ENCODE results near the gene RFC1.
"Not testable (repeated sequence)": the region's sequence is repeated elsewhere in the genome, so short reads cannot be mapped to it uniquely, and the experiment has no call there.

Gene RFC1

DNA sequence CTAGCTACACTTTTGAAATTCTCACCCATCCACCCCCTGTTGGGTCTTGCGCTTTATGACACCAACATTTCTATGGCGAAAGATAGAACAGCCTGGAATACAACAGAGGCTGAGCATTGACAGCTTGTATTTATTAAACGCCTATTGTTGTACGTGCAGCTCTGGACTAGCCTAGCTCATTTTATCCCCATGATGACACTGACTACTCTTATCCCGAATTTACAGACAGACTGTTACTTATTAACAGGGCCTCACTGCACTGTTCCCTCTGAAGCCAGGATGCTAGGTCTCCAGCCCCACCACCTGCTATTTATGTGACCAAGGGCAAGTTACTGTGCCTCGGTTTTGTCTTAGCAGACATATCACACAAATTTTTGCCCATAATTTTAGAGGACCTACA lies 1.0 kb upstream of the RFC1 start:
- ChIA-PET POLR2A (no interaction called here), CTCF (interaction anchor here (1.0 to 1.8 kb wide), 3 partner anchors 10 to 232 kb away, joined by 3 to 6 read pairs (median 3); no protein-coding TSS in a partner anchor)
- DNase-seq (ENCODE audit: extremely low spot score), result no peak
- TF ChIP-seq, protein P1, sequence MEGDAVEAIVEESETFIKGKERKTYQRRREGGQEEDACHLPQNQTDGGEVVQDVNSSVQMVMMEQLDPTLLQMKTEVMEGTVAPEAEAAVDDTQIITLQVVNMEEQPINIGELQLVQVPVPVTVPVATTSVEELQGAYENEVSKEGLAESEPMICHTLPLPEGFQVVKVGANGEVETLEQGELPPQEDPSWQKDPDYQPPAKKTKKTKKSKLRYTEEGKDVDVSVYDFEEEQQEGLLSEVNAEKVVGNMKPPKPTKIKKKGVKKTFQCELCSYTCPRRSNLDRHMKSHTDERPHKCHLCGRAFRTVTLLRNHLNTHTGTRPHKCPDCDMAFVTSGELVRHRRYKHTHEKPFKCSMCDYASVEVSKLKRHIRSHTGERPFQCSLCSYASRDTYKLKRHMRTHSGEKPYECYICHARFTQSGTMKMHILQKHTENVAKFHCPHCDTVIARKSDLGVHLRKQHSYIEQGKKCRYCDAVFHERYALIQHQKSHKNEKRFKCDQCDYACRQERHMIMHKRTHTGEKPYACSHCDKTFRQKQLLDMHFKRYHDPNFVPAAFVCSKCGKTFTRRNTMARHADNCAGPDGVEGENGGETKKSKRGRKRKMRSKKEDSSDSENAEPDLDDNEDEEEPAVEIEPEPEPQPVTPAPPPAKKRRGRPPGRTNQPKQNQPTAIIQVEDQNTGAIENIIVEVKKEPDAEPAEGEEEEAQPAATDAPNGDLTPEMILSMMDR (IDR thresholded peaks at IDR 0.05; ENCODE audit: control extremely low read depth, extremely low read depth, low read depth, missing control alignments), result no peak

DNA sequence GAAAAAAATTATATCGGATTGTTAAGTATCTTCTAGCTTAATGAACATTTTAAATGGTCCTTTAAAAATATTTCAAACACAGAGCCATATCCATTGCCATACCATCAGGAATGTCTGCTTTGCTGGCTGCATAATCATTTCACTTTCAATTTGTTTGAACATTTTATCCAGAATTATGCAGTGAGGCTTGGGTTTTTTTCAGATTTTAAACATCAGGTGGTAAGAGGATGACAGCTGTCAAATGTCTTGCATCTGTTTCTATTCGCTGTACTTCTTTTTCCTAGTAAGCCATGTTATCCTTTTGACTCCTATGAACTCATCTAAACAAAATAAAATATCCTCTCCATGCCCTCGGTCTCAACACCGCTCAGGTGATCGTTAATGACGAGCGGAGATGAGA lies 802 bp downstream of the RFC1 start:
- ChIA-PET CTCF (interaction anchor here (1.1 kb wide), 2 partner anchors 26 to 104 kb away, joined by 3 to 4 read pairs; no protein-coding TSS in a partner anchor), POLR2A (no interaction called here)
- no peak for DNase-seq (ENCODE audit: extremely low spot score)
- TF ChIP-seq, protein P1 (IDR thresholded peaks at IDR 0.05; ENCODE audit: control extremely low read depth, extremely low read depth, low read depth, missing control alignments), result no peak

DNA sequence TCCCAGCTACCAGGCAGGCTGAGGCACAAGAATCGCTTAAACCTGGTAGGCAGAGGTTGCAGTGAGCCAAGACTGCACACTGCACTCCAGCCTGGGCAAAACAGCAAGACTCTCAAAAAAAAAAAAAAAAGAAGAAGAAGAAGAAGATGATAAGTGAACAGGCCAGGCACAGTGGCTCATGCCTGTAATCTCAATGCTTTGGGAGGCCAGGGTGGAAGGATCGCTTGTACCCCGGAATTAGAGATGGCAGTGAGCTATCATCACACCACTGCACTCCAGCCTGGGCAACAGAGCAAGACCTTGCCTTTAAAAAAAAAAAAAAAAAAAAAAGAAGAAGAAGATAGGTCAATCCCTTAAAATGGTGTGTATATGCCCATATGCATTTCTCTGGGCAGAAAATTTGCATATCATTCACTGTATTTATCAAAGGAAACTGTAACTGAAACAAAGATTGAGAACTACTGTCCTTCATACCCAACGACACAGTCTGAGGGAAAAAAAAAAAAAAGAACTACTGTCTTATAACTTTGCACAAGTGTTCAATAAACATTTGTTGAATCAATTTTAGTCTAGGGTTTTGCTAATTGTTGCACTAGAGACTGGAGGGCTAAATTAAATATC lies 2.3 kb downstream of the RFC1 start:
- TF ChIP-seq, protein P1 (IDR thresholded peaks at IDR 0.05; ENCODE audit: control extremely low read depth, extremely low read depth, low read depth, missing control alignments), result no peak
- POLR2A ChIA-PET, result no interaction called here
- DNase-seq (ENCODE audit: extremely low spot score), result no peak
- CTCF ChIA-PET, result interaction anchor here (1.1 kb wide), 1 partner anchor 105 kb away, joined by 4 read pairs; no protein-coding TSS in a partner anchor

DNA sequence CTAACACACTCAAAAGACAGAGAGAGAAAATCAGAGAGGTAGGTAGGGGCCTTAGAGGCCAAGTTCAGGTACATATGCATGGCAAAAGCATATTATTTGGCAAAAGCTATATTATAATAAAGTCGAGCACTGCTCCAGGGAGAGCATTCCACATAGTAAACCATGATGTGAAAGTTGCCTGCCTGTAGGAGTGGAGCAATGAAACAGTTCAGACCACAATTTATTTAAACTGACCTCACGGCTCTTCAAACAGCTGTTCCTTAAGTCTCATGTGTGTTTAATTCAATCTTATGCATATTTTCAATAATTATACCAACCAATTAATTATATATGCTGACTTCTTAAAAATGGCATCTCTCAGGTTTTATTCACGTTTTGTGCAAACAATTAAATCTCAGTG lies 3.3 kb downstream of the RFC1 start:
- DNase-seq (ENCODE audit: extremely low spot score), result no peak
- ChIA-PET POLR2A (no interaction called here), CTCF (no interaction called here)

DNA sequence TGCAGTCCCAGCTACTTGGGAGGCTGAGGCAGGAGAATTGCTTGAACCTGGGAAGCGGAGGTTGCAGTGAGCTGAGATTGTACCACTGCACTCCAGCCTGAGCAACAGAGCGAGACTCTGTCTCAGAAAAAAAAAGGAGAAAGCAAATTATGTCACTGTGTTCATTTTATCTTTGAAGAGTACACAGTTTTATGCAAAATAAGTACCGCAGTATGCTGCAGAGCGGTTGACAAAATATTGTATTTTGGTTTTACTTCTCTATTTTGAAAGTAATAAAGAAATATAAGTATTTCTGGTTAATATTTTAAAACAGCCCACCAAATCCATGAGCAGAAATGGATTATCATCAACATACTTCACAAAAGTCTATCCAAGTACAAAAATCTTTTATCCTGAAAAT lies 5.6 kb downstream of the RFC1 start:
- DNase-seq (ENCODE audit: extremely low spot score), result peak; percentile 38
- POLR2A ChIA-PET, CTCF ChIA-PET: not testable (repeated sequence)

More for the DNA sequence above, 3.3 kb downstream of the RFC1 start:
- TF ChIP-seq, protein P1 (IDR thresholded peaks at IDR 0.05; ENCODE audit: control extremely low read depth, extremely low read depth, low read depth, missing control alignments), result no peak

DNA sequence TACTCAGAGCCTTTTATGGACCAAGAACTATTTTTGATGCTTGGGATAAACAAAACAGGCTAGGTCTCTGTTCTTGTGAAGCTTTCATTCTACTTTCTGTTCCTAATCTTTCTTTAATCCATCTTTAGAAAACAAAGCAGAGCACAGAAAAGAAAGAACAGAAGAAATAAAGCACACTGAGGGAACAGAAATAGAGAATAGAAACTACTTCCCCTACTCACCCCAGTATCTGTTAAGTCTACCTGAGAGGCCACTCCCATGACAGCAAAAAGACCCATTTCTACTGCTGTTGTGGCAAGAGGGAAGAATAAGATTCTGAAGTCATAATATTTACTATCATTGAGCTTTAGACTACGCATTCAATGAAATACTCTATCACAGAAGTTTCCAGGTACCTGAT lies 9.2 kb downstream of the RFC1 start:
- peak; percentile 66 for DNase-seq (ENCODE audit: extremely low spot score)
- ChIA-PET CTCF (interaction anchor here (1.0 to 3.4 kb wide), 3 partner anchors 10 to 57 kb away, joined by 4 to 10 read pairs (median 6); no protein-coding TSS in a partner anchor), POLR2A (interaction anchor here (1.0 kb wide), 1 partner anchor 9 kb away, joined by 4 read pairs; the partner anchor contains the start of gene RFC1)
- TF ChIP-seq, protein P1 (IDR thresholded peaks at IDR 0.05; ENCODE audit: control extremely low read depth, extremely low read depth, low read depth, missing control alignments), result no peak

DNA sequence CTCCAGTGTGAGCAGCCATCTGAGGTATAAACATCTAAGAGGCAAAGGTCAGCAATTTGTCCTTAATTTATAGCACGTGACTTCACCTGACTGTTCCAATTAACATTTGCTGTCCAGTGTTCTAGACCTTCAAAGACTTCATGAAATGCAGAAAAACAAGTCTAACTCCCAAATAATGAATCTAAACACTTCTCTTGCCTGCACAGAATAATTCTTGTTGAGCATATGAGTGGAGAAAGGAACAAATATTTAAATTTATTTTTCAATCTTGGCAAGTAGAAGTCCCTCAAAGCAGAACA lies 12.0 kb downstream of the RFC1 start:
- ChIA-PET POLR2A (interaction anchor here (0.7 kb wide), 2 partner anchors 156 to 290 kb away, joined by 5 to 7 read pairs; no protein-coding TSS in a partner anchor), CTCF (no interaction called here)
- TF ChIP-seq, protein P1 (IDR thresholded peaks at IDR 0.05; ENCODE audit: control extremely low read depth, extremely low read depth, low read depth, missing control alignments), result no peak
- DNase-seq (ENCODE audit: extremely low spot score), result no peak
